Pulmonary artery endothelial cell (primary cell): Measurements from ENCODE around the gene DDX11. TPM values are rescaled to one million over a fixed set of nuclear protein-coding genes. Genes with fewer than 3 reads are reported as not detected.
"Not testable (repeated sequence)": the region's sequence is repeated elsewhere in the genome, so short reads cannot be mapped to it uniquely, and the experiment has no call there.

Experiments
- DNase-seq: peaks from one replicate; pipeline ENCODE4 v3.0.0-alpha.2; 2011; ENCODE audit warnings: low read depth, low spot score
- total RNA-seq: library from RNA; depleted of rRNA; stranded (reverse); fragments of >200 nt; gene quantifications from 2 replicates; pipeline ENCODE4 v1.2.3, GENCODE V29; 2014

The DDX11 gene
- 18.9 and 28.3 TPM in 2 replicates for total RNA-seq

DNA sequence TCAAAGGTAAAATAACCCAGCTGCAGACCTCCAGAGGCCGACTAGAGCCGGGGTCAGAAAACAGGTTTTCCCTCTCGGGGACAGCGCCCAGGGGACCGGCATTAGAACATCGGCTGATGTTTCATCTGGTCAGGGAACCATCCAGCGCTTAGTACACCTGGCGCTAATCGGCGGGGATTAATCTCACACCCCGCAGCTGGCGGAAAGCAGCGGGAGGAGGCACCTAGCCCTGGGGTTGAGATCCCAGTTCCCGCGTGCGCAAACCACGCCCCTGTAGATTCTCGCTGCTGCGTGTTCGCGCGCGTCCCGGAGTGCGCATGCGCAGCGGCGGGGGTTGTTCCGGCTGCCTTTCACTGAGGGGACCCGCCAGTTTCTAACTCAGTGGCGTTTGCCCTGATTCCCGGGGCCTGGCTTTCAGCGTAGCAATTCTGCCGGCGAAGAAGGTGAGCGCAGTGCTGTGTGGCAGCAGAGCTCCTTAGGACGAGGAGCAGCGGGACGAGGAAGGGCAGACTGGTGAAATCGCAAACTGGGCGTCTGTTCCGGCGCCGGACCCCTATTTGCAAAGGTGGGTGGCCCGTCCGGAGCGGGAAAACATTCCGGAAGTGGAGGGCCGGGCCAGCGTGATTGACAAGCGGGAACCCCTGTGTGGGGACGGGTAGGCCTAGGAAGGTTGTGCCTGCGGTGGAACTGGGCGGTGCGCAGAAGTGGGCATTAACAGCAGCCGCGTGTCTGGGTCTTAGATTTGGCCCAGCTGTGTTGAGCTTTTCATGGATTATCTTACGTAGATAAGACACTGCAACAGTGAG, at the start of gene DDX11:
DDX11 (plus strand) TSS at position 334 of the 806 bp plus-strand sequence. CDS start 4,534 bp downstream, outside the sequence.
- DNase-seq, result peak; percentile 67

DNA sequence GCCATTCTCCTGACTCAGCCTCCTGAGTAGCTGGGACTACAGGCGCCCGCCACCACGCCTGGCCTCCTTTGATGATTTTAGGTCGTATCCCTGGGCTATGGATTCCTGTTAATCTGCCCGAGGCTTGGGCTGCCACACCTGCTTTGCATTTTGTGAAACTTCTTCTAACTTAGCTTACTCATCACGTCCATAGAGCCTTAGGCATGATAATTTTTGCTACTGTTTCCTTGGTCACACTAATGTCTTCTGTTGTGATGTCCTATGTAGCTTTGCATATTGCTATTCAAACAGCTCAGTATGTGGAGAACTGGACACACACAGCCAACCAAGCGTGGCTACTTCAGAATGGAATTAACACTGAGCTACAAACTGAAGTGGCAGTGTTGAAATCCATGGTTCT, 47.5 kb upstream of the DDX11 start:
- no peak for DNase-seq

GRCh38 chr12:31027006-31027405, 46.7 kb upstream of the DDX11 start:
- not testable (repeated sequence) for DNase-seq

DNA sequence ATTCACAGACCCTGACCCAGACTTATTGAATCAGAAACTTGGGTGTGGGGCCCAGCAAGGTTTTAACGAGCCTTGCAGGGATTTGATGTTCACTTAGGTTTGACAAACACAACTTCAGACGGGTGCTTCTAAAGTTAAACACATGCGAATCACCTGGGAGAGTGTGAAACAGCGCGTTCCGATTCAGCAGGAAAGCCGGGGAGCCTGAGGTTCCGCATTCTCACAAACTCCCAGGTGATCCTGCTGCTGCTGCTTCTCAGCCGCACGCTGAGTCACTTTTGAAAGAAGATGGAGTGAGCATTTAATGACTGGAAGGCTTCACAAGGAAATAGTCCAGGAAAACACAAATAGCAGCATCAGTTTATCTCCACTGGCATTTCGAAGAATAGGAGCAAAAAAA, 44.2 kb upstream of the DDX11 start:
- no peak for DNase-seq

GRCh38 chr12:31029916-31030562, 43.6 kb upstream of the DDX11 start:
- no peak for DNase-seq

DNA sequence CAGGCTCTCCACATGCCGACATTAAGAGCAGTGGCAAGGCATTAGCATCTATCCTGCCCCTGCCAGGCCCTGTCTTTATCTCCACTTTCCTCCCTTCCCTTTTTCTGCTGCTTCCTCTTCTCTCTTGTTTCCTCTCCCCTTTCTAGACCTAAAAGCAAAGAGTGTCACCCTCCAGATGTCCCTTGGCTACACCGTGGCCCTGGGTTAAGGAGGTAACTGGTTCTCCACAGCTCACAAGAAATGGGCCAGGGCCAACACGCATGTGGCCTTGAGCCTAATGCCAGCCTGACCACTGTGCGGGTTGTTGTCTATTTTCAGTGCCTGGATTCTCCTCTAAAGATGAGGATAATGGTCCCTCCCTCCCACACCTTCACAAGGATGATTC, 41.7 kb upstream of the DDX11 start:
- DNase-seq, result no peak

DNA sequence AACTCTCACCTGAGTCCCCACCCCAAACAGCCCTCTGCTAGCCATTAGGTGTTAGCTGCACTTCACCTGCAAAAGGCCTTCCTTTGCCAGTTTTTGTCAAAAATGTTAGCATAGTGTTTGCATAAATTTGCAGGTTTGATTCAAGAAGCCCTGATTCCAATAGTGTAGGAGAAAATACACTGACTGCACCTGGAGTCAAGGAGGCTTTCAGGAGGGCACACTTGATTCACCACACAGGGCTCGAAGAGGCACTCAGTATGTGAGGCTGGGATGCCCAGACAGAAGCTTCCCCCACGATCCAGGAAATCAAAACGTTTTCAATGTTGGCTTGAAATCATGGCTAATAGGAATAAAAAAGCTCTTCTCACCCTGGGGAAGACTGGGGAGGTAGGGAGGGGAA, 40.5 kb upstream of the DDX11 start:
- DNase-seq, result no peak

GRCh38 chr12:31033681-31034080, 40.0 kb upstream of the DDX11 start:
- DNase-seq, result no peak

DNA sequence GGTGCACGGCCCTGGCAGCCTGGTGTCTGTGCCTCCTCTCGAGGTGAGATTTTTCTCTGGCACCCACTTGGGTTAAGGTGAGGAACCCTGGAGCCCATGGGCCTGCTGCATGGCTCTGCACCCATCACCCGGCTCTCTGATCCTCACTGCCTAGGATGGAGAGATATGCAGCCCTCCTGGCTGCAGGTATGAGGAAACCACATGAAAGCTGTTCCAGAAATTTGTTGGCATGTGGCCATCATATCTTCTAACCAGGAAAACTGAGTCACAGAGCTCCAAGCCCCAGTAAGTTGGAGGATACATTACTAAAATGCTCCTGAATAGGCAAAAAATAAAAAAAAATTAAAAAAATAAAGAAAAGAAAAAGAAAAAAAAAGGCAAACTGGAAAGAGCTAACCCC, 39.3 kb upstream of the DDX11 start:
- DNase-seq, result no peak

- DNase-seq, result no peak
Measured at GRCh38 chr12:31035226-31035625, 38.4 kb upstream of the DDX11 start.

DNA sequence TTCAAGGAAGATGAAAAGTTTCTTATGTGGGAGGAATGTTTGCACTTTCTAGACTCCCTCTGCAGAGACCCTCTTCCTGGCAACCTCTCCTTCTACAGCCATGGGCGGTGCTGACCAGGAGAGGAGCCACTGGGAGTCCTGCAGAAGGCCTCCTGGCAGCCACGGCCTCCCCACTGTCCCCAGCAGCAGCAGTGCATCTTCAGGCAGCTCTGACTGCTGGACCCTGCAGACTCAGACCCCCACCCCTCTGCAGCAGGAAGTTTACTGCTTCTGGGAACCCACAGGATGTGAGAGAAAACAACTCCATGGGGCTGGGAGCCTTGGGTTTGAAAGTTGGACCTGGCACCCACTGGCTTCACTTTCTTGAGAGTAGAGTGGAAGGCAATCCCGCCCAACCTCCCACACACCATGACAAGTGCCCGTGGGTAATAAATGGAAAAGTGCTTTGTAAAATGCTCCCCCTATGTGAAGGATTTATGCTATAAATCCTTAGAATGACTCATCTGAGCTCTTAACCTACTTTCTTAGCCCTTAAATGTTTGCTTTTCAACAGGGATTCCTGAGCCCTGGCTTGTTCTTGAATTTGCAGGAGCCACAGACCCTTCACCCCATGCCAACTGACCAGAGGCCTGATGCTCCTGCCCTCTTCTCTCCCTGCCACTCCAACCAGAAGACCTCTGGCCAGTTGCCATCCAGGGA, 37.5 kb upstream of the DDX11 start:
- no peak for DNase-seq

GRCh38 chr12:31037028-31037427, 36.6 kb upstream of the DDX11 start:
- DNase-seq, result no peak

GRCh38 chr12:31037931-31038330, 35.7 kb upstream of the DDX11 start:
- DNase-seq, result no peak

DNA sequence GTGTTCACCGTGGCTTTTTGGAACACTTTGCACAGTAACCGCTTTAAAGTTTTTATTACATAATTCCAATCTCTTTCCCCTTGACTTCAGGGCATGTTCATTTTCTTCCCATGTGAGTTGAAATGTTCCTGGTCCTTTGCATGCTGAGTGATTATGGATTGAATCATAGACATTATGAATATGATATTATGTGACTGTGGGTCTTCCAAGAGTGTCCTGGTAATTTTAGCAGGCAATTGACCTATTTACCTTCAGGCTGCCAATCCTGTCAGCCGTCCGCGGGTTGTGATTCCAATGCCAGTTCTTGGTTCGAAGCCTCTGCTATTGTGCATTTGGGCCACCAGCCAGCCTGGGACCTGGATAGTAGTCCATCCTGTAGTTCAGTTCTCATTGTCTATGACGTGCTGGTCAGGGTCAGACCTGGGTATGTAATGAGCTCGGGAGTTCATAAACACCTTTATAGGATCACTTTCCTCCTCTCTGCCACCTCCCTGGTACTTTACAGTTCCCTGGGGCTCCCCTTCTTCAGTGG, 32.6 kb upstream of the DDX11 start:
- no peak for DNase-seq

GRCh38 chr12:31050143-31050542, 23.5 kb upstream of the DDX11 start:
- DNase-seq, result not testable (repeated sequence)

DNA sequence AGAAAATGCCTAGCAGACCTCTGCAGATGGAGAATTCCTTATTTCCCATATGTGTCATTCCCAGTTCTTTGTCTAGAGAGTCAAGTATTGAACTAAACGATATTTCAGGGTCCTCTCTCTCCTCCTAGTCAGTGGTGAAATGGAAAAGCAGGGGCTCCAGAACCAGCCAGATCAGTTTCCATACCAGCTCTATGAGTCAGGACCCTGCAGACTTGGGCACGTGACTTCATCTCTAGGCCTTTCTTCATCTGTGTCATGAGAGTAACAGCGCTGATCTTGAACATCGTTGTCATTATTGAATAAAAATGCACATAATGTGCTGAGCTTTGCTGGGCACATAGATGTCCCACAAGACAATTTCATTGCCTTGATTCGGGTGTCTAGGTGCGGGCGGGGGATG, 23.1 kb upstream of the DDX11 start:
- DNase-seq, result not testable (repeated sequence)

GRCh38 chr12:31051692-31052091, 22.0 kb upstream of the DDX11 start:
- DNase-seq, result not testable (repeated sequence)

DNA sequence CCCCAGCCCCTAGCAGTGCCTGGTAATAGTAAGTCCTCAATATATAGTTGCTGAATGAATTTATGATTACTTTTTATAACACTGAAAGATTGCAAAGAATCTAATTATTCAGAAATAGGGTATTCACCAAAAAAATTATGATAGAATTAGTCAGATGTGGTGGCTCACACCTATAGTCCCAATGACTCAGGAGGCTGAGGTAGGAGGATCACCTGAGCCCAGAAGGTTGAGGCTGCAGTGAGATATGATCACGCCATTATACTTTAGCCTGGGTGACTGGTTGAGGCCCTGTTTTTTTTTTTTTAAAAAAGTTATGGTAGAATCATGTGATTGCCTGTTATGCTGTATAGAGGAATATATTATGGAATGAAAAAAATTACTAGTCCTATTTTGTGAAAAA, 21.5 kb upstream of the DDX11 start:
- not testable (repeated sequence) for DNase-seq

DNA sequence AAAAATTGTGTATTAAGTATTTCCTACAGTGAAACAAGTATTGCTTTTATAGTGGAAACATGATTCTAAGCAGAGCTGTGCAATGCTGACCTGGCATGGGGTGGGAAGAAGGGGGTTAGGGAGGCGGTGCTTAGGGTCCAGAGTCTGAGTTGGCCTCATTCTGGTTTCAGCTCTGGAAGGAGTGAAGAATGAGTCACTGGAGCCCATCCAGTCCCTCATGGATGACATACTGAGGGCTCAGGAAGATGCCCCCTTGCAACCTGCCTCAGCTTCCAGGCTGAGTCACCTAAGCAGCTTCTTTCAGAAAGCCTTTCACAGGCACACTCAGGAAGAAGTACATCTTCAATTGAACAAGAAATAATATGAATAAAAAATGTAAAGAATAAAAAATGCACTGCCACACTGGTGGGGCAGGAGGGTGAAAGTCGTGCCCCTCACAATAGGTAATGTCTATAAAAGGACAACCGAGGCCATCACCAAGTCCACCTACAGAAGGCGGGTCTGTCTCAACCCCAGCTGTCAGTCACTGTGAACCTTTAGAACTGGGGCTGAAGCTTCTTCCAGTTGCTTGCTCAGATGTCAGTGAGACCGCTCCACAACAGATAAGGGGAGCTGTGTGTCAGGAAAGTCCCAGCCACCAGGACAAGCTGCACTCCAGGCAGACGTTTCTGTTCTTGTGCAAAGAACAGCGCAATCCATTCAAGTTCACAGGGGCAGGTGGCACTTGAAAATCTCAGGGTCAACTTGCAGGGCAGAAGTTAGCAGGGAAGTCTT, 20.8 kb upstream of the DDX11 start:
- not testable (repeated sequence) for DNase-seq

- not testable (repeated sequence) for DNase-seq
Measured at GRCh38 chr12:31053944-31054343, 19.7 kb upstream of the DDX11 start.

- no peak for DNase-seq
Measured at GRCh38 chr12:31057671-31058070, 16.0 kb upstream of the DDX11 start.
